Measurements from ENCODE around the gene TEX26.

Gene TEX26

GRCh38 chr13:30908416-30908980, 24.0 kb upstream of the TEX26 start:
- H3K9me3 ChIP-seq (ENCODE audit: control insufficient read depth, low read length) = no peaks in the 10 kb centered on the region
- H4K8ac ChIP-seq (ENCODE audit: low read length) = peak overlapping the region; percentile 97
- peaks cover 12 to 37% of the 10 kb centered on the region in 2 experiments for H3K36me3 ChIP-seq (ENCODE audit: control insufficient read depth in 1 of 2, insufficient read depth in 2 of 2, low read depth in 1 of 2, low read length in 2 of 2)
- peak overlapping the region; percentile 92 for H3K9ac ChIP-seq (ENCODE audit: low read length)
- peak overlapping the region; percentile 19 to 80 for H3K4ac ChIP-seq (ENCODE audit: low read depth in 1 of 2, low read length in 2 of 2)
- WGBS = 54% methylated on average over 3 of the region's 5 CpGs
- no peak overlapping the region for H2AK5ac ChIP-seq (ENCODE audit: low read length, severe bottlenecking)
- peak overlapping the region; percentile 17 for H3K27ac ChIP-seq (ENCODE audit: low read length, poor library complexity, severe bottlenecking)
- H3K23ac ChIP-seq (ENCODE audit: low read length in 2 of 2) = peak overlapping the region in 1 of 2 experiments; percentile 64
- H2AFZ ChIP-seq (ENCODE audit: low read depth, low read length) = no peak overlapping the region
- no peak overlapping the region for H3K14ac ChIP-seq (ENCODE audit: low read length in 2 of 2)
- no peak overlapping the region for H2BK15ac ChIP-seq (ENCODE audit: low read depth, poor library complexity, severe bottlenecking)
- H2BK120ac ChIP-seq (ENCODE audit: low read depth, low read length) = peak overlapping the region; percentile 78
- no peaks in the 10 kb centered on the region for H3K27me3 ChIP-seq (ENCODE audit: control insufficient read depth in 1 of 2, insufficient read depth in 1 of 2, low read length in 2 of 2)
- no peak overlapping the region for H3K4me2 ChIP-seq (ENCODE audit: low read length, poor library complexity, severe bottlenecking)
- H2BK12ac ChIP-seq (ENCODE audit: low read length in 2 of 2) = peak overlapping the region; percentile 80 to 99
- peak overlapping the region in 1 of 2 experiments; percentile 94 for H3K4me3 ChIP-seq (ENCODE audit: insufficient read depth in 1 of 2, low read depth in 1 of 2, low read length in 2 of 2)
- H3K18ac ChIP-seq (ENCODE audit: low read depth in 1 of 2, low read length in 2 of 2) = peak overlapping the region; percentile 86 to 90
- no peaks in the 10 kb centered on the region for H3K79me1 ChIP-seq (replicated peaks; ENCODE audit: low read length, poor library complexity, severe bottlenecking)
- no peak overlapping the region for H2BK5ac ChIP-seq (ENCODE audit: low read depth, low read length, poor library complexity, severe bottlenecking)
- peak overlapping the region; percentile 77 for H4K91ac ChIP-seq (ENCODE audit: low read length)
- H3K4me1 ChIP-seq (ENCODE audit: control insufficient read depth, insufficient read depth, low read depth, low read length) = peaks cover 21% of the 10 kb centered on the region
- DNase-seq = no peak

- peaks cover 12 to 56% of the 10 kb centered on the region in 2 experiments for H3K36me3 ChIP-seq (ENCODE audit: control insufficient read depth in 1 of 2, insufficient read depth in 2 of 2, low read depth in 1 of 2, low read length in 2 of 2)
- H3K9ac ChIP-seq (ENCODE audit: low read length) = peak overlapping the region; percentile 76
- no peak overlapping the region for H3K4me2 ChIP-seq (ENCODE audit: low read length, poor library complexity, severe bottlenecking)
- 100% methylated on average over 2 of the region's 3 CpGs for whole genome bisulfite sequencing
- H2AFZ ChIP-seq (ENCODE audit: low read depth, low read length) = no peak overlapping the region
- no peak overlapping the region for H2BK5ac ChIP-seq (ENCODE audit: low read depth, low read length, poor library complexity, severe bottlenecking)
- peaks cover 21% of the 10 kb centered on the region for H3K4me1 ChIP-seq (ENCODE audit: control insufficient read depth, insufficient read depth, low read depth, low read length)
- no peak overlapping the region for H4K91ac ChIP-seq (ENCODE audit: low read length)
- no peak overlapping the region for H3K14ac ChIP-seq (ENCODE audit: low read length in 2 of 2)
- H4K8ac ChIP-seq (ENCODE audit: low read length) = no peak overlapping the region
- H2AK5ac ChIP-seq (ENCODE audit: low read length, severe bottlenecking) = no peak overlapping the region
- no peaks in the 10 kb centered on the region for H3K9me3 ChIP-seq (ENCODE audit: control insufficient read depth, low read length)
- peak overlapping the region in 1 of 2 experiments; percentile 51 for H3K18ac ChIP-seq (ENCODE audit: low read depth in 1 of 2, low read length in 2 of 2)
- no peak for DNase-seq
- no peak overlapping the region for H2BK120ac ChIP-seq (ENCODE audit: low read depth, low read length)
- H3K4ac ChIP-seq (ENCODE audit: low read depth in 1 of 2, low read length in 2 of 2) = no peak overlapping the region
- H2BK12ac ChIP-seq (ENCODE audit: low read length in 2 of 2) = peak overlapping the region in 1 of 2 experiments; percentile 90
- H3K79me1 ChIP-seq (replicated peaks; ENCODE audit: low read length, poor library complexity, severe bottlenecking) = no peaks in the 10 kb centered on the region
- H2BK15ac ChIP-seq (ENCODE audit: low read depth, poor library complexity, severe bottlenecking) = peak overlapping the region; percentile 44
- H3K27me3 ChIP-seq (ENCODE audit: control insufficient read depth in 1 of 2, insufficient read depth in 1 of 2, low read length in 2 of 2) = no peaks in the 10 kb centered on the region
- H3K4me3 ChIP-seq (ENCODE audit: insufficient read depth in 1 of 2, low read depth in 1 of 2, low read length in 2 of 2) = peak overlapping the region in 1 of 2 experiments; percentile 94
- no peak overlapping the region for H3K27ac ChIP-seq (ENCODE audit: low read length, poor library complexity, severe bottlenecking)
- peak overlapping the region in 1 of 2 experiments; percentile 77 for H3K23ac ChIP-seq (ENCODE audit: low read length in 2 of 2)
Measured at GRCh38 chr13:30910676-30911075, 21.8 kb upstream of the TEX26 start.

- no peak overlapping the region for H2BK12ac ChIP-seq (ENCODE audit: low read length in 2 of 2)
- no peak for DNase-seq
- no peaks in the 10 kb centered on the region for H3K9me3 ChIP-seq (ENCODE audit: control insufficient read depth, low read length)
- H3K4me1 ChIP-seq (ENCODE audit: control insufficient read depth, insufficient read depth, low read depth, low read length) = no peaks in the 10 kb centered on the region
- no peak overlapping the region for H2AFZ ChIP-seq (ENCODE audit: low read depth, low read length)
- H3K27me3 ChIP-seq (ENCODE audit: control insufficient read depth in 1 of 2, insufficient read depth in 1 of 2, low read length in 2 of 2) = no peaks in the 10 kb centered on the region
- WGBS = 93% methylated on average over 19 of the region's 19 CpGs
- no peak overlapping the region for H4K8ac ChIP-seq (ENCODE audit: low read length)
- no peak overlapping the region for H3K18ac ChIP-seq (ENCODE audit: low read depth in 1 of 2, low read length in 2 of 2)
- H3K4me2 ChIP-seq (ENCODE audit: low read length, poor library complexity, severe bottlenecking) = no peak overlapping the region
- no peak overlapping the region for H3K23ac ChIP-seq (ENCODE audit: low read length in 2 of 2)
- H3K36me3 ChIP-seq (ENCODE audit: control insufficient read depth in 1 of 2, insufficient read depth in 2 of 2, low read depth in 1 of 2, low read length in 2 of 2) = peaks cover 0 to 93% of the 10 kb centered on the region in 2 experiments
- H2AK5ac ChIP-seq (ENCODE audit: low read length, severe bottlenecking) = no peak overlapping the region
- H3K4ac ChIP-seq (ENCODE audit: low read depth in 1 of 2, low read length in 2 of 2) = no peak overlapping the region
- H3K4me3 ChIP-seq (ENCODE audit: insufficient read depth in 1 of 2, low read depth in 1 of 2, low read length in 2 of 2) = no peak overlapping the region
- H3K9ac ChIP-seq (ENCODE audit: low read length) = no peak overlapping the region
- H2BK5ac ChIP-seq (ENCODE audit: low read depth, low read length, poor library complexity, severe bottlenecking) = no peak overlapping the region
- H4K91ac ChIP-seq (ENCODE audit: low read length) = peak overlapping the region; percentile 28
- no peak overlapping the region for H3K27ac ChIP-seq (ENCODE audit: low read length, poor library complexity, severe bottlenecking)
- H3K14ac ChIP-seq (ENCODE audit: low read length in 2 of 2) = no peak overlapping the region
- no peak overlapping the region for H2BK120ac ChIP-seq (ENCODE audit: low read depth, low read length)
- no peak overlapping the region for H2BK15ac ChIP-seq (ENCODE audit: low read depth, poor library complexity, severe bottlenecking)
- no peaks in the 10 kb centered on the region for H3K79me1 ChIP-seq (replicated peaks; ENCODE audit: low read length, poor library complexity, severe bottlenecking)
Measured at GRCh38 chr13:30915691-30916541, 16.5 kb upstream of the TEX26 start.

- WGBS = 95% methylated on average over 5 of the region's 6 CpGs
- Histone ChIP-seq H2BK5ac (ENCODE audit: low read depth, low read length, poor library complexity, severe bottlenecking) (no peak overlapping the region), H3K14ac (ENCODE audit: low read length in 2 of 2) (no peak overlapping the region), H2AK5ac (ENCODE audit: low read length, severe bottlenecking) (no peak overlapping the region), H3K4me2 (ENCODE audit: low read length, poor library complexity, severe bottlenecking) (no peak overlapping the region), H2AFZ (ENCODE audit: low read depth, low read length) (no peak overlapping the region), H2BK120ac (ENCODE audit: low read depth, low read length) (no peak overlapping the region), H3K4me1 (ENCODE audit: control insufficient read depth, insufficient read depth, low read depth, low read length) (no peaks in the 10 kb centered on the region), H2BK15ac (ENCODE audit: low read depth, poor library complexity, severe bottlenecking) (no peak overlapping the region), H2BK12ac (ENCODE audit: low read length in 2 of 2) (no peak overlapping the region), H4K8ac (ENCODE audit: low read length) (no peak overlapping the region), H3K4ac (ENCODE audit: low read depth in 1 of 2, low read length in 2 of 2) (no peak overlapping the region), H3K18ac (ENCODE audit: low read depth in 1 of 2, low read length in 2 of 2) (no peak overlapping the region), H3K9me3 (ENCODE audit: control insufficient read depth, low read length) (no peaks in the 10 kb centered on the region), H3K79me1 (replicated peaks; ENCODE audit: low read length, poor library complexity, severe bottlenecking) (no peaks in the 10 kb centered on the region), H3K9ac (ENCODE audit: low read length) (no peak overlapping the region), H3K27me3 (ENCODE audit: control insufficient read depth in 1 of 2, insufficient read depth in 1 of 2, low read length in 2 of 2) (no peaks in the 10 kb centered on the region), H4K91ac (ENCODE audit: low read length) (no peak overlapping the region), H3K23ac (ENCODE audit: low read length in 2 of 2) (no peak overlapping the region), H3K27ac (ENCODE audit: low read length, poor library complexity, severe bottlenecking) (no peak overlapping the region), H3K36me3 (ENCODE audit: control insufficient read depth in 1 of 2, insufficient read depth in 2 of 2, low read depth in 1 of 2, low read length in 2 of 2) (peaks cover 0 to 93% of the 10 kb centered on the region in 2 experiments), H3K4me3 (ENCODE audit: insufficient read depth in 1 of 2, low read depth in 1 of 2, low read length in 2 of 2) (no peak overlapping the region)
- DNase-seq = no peak
Measured at GRCh38 chr13:30916991-30917390, 15.5 kb upstream of the TEX26 start.
